ENCODE data around the gene SPATS2L. TPM values are rescaled to one million over a fixed set of nuclear protein-coding genes. Genes with fewer than 3 reads are reported as not detected.

SPATS2L gene
- total and polyA plus RNA-seq, 2 of the 13 experiments (the other 11 are each of a cell fraction or from before 2014, with no cell fraction given) = 154 to 212 TPM

- TF ChIP-seq ZFP62 (CRISPR knock-in tag; IDR thresholded peaks at IDR 0.05) (no peak), POGZ (CRISPR knock-in tag; IDR thresholded peaks at IDR 0.05) (no peak), MAFF (IDR thresholded peaks at IDR 0.05; ENCODE audit: low read depth, low read length) (no peak), ZFX (CRISPR knock-in tag; IDR thresholded peaks at IDR 0.05; ENCODE audit: low read depth) (no peak), MAX (IDR thresholded peaks at IDR 0.05) (no peak)
These were observed 93.1 kb downstream of the SPATS2L start (continued) for GRCh38 chr2:200399636-200400035.

GRCh38 chr2:200403814-200404213 lies 97.3 kb downstream of the SPATS2L start:
- H3K27ac ChIP-seq (ENCODE audit: extremely low read length, insufficient read depth, low read length) = peak overlapping the region; percentile 98
- no peak overlapping the region for H3K4me2 ChIP-seq (ENCODE audit: low read depth, low read length)
- ChIA-PET POLR2A (interaction anchor here (4.7 kb wide), 1 partner anchor 98 kb away, joined by 47 read pairs; the partner anchor contains the start of gene SPATS2L), CTCF (ENCODE audit: low intra/inter-chr PET ratio, low total read pairs) (no interaction called here)
- BruUV-seq (replicated peaks) = no TSS peak
- 97% methylated on average over 4 of the region's 4 CpGs for WGBS (ENCODE audit: low lambda C conversion rate)
- H3K27me3 ChIP-seq (ENCODE audit: control insufficient read depth in 1 of 2, insufficient read depth in 2 of 2, low read length in 2 of 2) = no peaks in the 10 kb centered on the region
- in situ Hi-C loops (cut with HindIII; ENCODE audit: extremely low pct_ligation_motif_present, low pct_unique_long_range_greater_than_20kb) = loop anchor here (10.0 kb wide), 1 partner anchor 179 kb away; no protein-coding TSS in a partner anchor
- H2AFZ ChIP-seq (ENCODE audit: low read length) = no peak overlapping the region
- H3K4me3 ChIP-seq (replicated peaks in 1 of 3; ENCODE audit: insufficient read depth in 1 of 3, low read depth in 2 of 3, low read length in 3 of 3) = no peak overlapping the region
- intact Hi-C loops (cut with micrococcal nuclease; ENCODE audit: unreplicated experiment) = loop anchor here (2.0 to 10.0 kb wide), 3 partner anchors 37 to 419 kb away; no protein-coding TSS in a partner anchor
- peaks cover 18 to 46% of the 10 kb centered on the region in 2 experiments for H3K36me3 ChIP-seq (replicated peaks in 1 of 2; ENCODE audit: control insufficient read depth in 1 of 2, insufficient read depth in 2 of 2, low read length in 2 of 2)
- ATAC-seq (no peak), FAIRE-seq (no peak), DNase-seq (ENCODE audit: low spot score) (no peak)
- H3K9ac ChIP-seq (ENCODE audit: insufficient read depth, low read depth, low read length) = no peak overlapping the region
- H4K20me1 ChIP-seq (ENCODE audit: insufficient read depth, low read length) = no peaks in the 10 kb centered on the region
- peaks cover 71% of the 10 kb centered on the region for H3K4me1 ChIP-seq (ENCODE audit: insufficient read depth, low read length)
- H3K79me2 ChIP-seq (ENCODE audit: insufficient read depth, low read length) = peaks cover 56% of the 10 kb centered on the region
- H3K9me3 ChIP-seq (ENCODE audit: low read length) = no peaks in the 10 kb centered on the region
- 0 out of 2 replicates have a peak, but pooled peaks have one; percentile 20 for TF ChIP-seq MBD4 (IDR thresholded peaks at IDR 0.05; ENCODE audit: borderline replicate concordance, low read length)
- peak; percentile 21 for TF ChIP-seq TEAD3 (CRISPR knock-in tag; optimal IDR thresholded peaks at IDR 0.05; ENCODE audit: borderline replicate concordance)
- no peak for TF ChIP-seq PHB2 (IDR thresholded peaks at IDR 0.05; ENCODE audit: partially characterized antibody)
